Activated naive CD4-positive, alpha-beta T cell treated with anti-CD3 and anti-CD28 coated beads, Interleukin-2, amount 50 U/mL, for 16 hours (primary cell): ENCODE results near the gene HKDC1.
"Not testable (repeated sequence)": the region's sequence is repeated elsewhere in the genome, so short reads cannot be mapped to it uniquely, and the experiment has no call there.

Experiments
- DNase-seq: peaks from one replicate; pipeline ENCODE4 v3.0.0-alpha.2; 2020

HKDC1 gene, protein sequence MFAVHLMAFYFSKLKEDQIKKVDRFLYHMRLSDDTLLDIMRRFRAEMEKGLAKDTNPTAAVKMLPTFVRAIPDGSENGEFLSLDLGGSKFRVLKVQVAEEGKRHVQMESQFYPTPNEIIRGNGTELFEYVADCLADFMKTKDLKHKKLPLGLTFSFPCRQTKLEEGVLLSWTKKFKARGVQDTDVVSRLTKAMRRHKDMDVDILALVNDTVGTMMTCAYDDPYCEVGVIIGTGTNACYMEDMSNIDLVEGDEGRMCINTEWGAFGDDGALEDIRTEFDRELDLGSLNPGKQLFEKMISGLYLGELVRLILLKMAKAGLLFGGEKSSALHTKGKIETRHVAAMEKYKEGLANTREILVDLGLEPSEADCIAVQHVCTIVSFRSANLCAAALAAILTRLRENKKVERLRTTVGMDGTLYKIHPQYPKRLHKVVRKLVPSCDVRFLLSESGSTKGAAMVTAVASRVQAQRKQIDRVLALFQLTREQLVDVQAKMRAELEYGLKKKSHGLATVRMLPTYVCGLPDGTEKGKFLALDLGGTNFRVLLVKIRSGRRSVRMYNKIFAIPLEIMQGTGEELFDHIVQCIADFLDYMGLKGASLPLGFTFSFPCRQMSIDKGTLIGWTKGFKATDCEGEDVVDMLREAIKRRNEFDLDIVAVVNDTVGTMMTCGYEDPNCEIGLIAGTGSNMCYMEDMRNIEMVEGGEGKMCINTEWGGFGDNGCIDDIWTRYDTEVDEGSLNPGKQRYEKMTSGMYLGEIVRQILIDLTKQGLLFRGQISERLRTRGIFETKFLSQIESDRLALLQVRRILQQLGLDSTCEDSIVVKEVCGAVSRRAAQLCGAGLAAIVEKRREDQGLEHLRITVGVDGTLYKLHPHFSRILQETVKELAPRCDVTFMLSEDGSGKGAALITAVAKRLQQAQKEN

DNA sequence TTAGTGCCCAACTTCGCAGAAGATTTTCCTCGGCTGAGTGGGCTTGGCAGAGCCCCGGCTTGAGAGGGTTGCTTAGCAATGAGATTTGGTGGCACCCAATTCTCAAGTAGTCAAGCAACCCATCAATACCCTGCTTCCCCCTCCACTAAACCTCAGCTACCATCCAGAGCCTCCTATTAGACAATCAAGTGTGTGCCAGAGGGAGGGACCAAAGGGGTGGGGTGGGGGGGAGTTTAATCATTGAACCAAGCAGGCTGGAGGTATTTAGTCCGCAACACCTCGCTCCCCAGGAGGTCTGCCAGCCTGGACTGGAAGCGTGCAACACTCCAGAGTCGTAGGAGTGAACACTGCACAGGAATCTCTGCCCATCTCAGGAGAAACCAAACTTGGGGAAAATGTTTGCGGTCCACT lies at the start of gene HKDC1:
Gene HKDC1, plus strand, starts transcription at position 292 of the 411 bp plus-strand sequence. Its CDS starts 104 bp downstream, at position 396.
- no peak for DNase-seq

GRCh38 chr10:69172241-69172982 lies 47.7 kb upstream of the HKDC1 start:
- DNase-seq = no peak

DNA sequence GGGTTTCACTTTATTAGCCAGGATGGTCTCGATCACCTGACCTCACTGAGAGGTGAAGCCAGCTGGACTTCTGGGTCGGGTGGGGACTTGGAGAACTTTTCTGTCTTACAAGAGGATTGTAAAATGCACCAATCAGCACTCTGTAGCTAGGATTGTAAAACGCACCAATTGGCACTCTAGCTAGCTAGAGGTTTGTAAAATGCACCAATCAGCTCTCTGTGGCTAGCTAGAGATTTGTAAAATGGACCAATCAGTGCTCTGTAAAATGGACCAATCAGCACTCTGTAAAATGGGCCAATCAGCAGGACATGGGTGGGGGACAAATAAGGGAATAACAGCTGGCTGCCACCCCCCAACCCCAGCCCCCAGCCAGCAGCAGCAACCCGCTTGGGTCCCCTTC lies 44.8 kb upstream of the HKDC1 start:
- DNase-seq = not testable (repeated sequence)

DNA sequence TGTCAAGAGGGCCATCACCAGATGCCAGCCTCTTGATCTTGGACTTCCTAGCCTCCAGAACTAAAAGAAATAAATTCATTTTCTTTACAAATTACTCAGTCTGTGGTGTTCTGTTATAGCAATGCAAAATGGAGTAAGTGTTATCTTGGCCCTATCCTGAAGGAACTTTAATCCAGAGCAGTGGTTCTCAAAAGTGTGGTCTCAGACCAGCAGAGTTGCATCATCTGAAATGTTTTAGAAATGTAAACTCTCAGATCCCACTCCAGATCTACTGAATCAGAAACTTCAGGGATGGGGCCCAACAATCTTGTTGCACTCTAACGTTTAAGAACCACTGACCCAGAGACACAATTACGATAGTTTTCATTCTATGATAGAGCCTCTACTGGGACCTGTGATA lies 43.3 kb upstream of the HKDC1 start:
- no peak for DNase-seq

DNA sequence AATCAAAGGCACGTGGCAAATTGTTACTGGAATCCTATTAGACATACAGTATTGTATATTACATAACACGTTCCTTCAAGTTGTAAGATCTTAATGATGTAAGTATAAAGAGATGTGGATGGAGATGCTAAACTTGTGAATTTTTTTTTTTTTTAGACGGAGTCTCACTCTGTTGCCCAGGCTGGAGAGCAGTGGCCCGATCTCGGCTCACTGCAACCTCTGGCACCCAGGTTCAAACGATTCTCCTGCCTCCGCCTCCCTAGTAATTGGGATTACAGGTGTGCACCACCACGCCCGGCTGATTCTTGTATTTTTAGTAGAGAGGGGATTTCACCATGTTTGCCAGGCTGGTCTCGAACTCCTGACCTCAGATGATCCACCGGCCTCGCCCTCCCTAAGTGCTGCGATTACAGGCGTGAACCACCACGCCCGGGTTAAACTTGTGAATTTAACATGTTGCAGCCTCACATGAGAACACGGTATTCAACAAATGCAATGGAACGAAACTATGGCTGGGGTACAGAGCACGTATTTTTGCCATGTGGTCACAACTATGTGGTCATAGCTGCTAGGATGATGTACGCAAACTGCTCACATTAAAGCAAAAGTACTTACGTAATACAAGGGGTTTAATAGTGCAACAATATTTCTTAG lies 40.9 kb upstream of the HKDC1 start:
- peak; percentile 17 for DNase-seq

GRCh38 chr10:69179743-69180524 lies 40.2 kb upstream of the HKDC1 start, which contains the start of gene SUPV3L1:
TSS of gene SUPV3L1 (plus strand) at chr10:69180234. CDS start at chr10:69180292, 58 bp downstream.
- peak; percentile 87 for DNase-seq

DNA sequence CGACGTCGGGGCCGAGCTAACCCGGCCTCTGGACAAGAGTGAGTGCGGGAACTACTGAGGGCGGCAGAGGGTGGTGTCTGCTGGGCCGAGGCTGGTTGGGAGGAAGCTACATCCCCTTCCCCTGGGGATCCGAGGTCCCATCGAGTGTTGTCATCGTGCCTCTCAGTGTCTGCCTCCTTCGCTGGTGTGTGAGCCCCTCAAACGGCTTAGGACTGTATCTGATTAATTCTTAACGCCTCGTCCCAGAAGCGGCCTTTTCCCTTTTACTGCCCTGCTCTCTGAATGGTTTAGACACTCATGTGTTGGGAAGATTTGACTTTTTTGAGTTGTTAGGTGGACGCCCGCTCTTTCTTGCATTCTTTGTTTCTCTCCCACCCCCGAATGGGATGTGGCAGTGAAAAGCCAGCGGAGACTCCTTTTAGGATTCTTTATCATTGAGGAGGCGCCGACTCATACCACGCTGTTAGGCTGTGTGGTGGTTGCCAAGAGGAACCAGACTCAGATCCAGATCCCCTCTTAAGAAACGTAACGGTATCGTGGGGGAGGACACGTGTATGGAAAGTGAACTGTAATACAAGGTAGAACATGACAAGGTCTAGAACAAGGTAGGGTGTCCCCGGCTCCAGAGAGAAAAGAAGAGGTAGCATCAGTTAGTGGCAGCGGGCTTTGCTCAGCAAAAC lies 39.5 kb upstream of the HKDC1 start:
- peak; percentile 33 for DNase-seq

DNA sequence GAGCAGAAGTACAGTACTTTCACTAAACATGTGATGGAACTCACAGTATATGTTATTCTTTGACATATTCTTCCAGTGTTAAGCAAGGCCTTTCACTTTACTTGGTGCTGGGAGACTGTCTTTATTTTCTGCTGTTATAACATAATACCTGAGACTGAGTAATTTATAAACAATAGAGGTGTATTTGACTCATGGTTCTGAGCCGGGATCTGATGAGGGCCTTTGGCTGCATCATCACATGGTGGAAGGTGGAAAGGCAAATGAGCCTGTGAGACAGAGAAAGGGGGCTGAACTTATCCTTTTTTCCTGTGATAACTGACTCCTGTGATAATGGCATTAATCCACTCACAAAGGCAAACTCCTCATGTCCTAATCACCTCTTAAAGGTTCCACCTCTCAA lies 38.7 kb upstream of the HKDC1 start:
- DNase-seq = no peak

DNA sequence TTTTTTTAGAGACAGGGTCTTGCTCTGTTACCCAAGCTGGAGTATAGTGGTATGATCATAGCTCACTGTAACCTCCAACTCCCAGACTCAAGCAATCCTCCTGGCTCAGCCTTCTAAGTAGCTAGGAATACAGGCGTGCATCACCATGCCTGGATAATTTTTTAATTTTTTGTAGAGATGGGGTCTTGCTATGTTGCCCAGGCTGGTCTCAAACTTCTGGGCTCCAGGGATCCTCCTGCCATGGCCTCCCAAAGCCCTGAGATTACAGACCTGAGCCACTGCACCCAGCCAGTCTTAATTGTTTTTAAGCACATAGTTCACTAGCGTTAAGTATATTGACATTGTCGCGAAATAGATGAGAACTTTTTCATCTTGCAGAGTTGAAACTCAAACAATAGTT lies 38.1 kb upstream of the HKDC1 start:
- no peak for DNase-seq

- no peak for DNase-seq
Observed at GRCh38 chr10:69186524-69186923, 33.6 kb upstream of the HKDC1 start.

- no peak for DNase-seq
Observed at GRCh38 chr10:69201045-69201444, 19.1 kb upstream of the HKDC1 start.

DNA sequence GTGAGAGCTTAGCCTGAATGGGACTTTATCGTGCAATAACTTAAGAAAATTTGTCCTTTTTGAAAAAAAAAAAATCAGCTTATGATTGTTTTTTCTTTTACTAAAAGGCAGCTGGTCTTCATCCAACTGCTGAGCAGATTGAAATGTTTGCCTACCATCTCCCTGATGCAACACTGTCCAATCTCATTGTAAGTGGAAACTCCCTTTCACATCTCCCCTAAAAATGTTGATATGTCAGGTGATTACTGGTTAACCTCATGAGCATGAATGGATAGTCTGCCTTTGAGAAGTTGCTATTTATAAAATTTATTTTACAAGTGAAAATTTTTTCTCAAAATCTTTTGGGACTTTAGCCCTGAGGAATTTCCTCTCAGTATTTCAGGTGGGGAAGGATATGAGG lies 17.8 kb upstream of the HKDC1 start:
- no peak for DNase-seq

DNA sequence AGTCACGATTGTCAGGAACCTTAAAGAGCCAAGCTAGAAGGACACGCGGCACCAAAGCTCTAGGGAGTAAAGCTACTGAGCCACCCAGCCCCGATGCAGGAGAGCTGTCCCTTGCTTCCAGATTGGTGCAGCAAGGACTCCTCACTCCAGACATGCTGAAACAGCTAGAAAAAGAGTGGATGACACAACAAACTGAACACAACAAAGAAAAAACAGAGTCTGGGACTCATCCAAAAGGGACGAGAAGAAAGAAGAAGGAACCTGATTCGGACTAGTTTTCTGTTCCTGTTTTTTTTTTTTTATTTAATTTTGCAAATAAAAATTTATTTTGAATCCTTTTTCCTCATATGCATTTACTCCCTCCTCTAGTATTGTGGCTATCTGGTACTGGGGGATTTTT lies 11.4 kb upstream of the HKDC1 start:
- DNase-seq = no peak

- DNase-seq = no peak
Observed at GRCh38 chr10:69209787-69210484, 10.2 kb upstream of the HKDC1 start.

- no peak for DNase-seq
Observed at GRCh38 chr10:69211104-69211503, 9.0 kb upstream of the HKDC1 start.

- DNase-seq = no peak
Observed at GRCh38 chr10:69211524-69211923, 8.6 kb upstream of the HKDC1 start.

DNA sequence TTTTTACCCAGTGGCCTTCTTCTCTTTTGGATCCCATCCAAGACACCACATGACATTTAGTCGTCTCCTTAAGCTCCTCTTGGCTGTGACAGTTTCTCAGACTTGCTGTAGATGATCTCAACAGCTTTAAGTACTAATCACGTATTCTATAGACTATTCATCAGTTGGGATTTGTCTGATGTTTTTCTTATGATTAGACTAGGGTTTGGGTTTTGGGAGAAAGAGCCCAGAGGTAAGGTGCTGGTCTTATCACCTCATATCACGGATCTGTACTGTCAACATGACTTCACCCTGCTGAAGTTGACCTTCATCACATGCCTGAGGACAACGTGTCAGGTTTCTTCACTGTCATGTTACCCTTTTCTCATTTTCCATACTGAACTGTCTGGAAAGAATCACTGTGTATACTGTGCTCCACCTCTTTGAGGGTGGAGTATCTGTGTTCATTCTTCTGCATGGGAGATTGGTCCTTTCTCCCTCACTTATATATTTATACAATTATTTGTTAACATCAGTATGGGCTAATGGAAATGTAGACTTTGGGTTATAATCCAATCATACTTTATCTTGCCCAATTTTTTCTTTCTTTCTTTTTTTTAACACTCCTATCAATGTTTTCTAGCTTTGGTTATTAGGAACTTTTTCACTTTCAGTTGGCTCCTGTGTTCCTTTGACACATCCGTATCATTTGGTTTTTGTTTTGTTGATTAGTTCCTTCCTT lies 6.4 kb upstream of the HKDC1 start:
- DNase-seq = no peak

- DNase-seq = no peak
Observed at GRCh38 chr10:69214666-69215131, 5.4 kb upstream of the HKDC1 start.

GRCh38 chr10:69215405-69216171 lies 4.5 kb upstream of the HKDC1 start:
- no peak for DNase-seq
